ENCODE data around the gene UBXN11. TPM values are rescaled to one million over a fixed set of nuclear protein-coding genes. Genes with fewer than 3 reads are reported as not detected.
"Not testable (repeated sequence)": the region's sequence is repeated elsewhere in the genome, so short reads cannot be mapped to it uniquely, and the experiment has no call there.

UBXN11 gene
- total and polyA plus RNA-seq, 9 donors = 4.2 to 13.9 (median 10.2) TPM

GRCh38 chr1:26337625-26338024 lies 31.2 kb upstream of the UBXN11 start:
- H3K27ac ChIP-seq (ENCODE audit: low read length) = no peak overlapping the region
- no peaks in the 10 kb centered on the region for H3K9me3 ChIP-seq (replicated peaks; ENCODE audit: control insufficient read depth, low read depth, low read length)
- 43% methylated on average over 3 of the region's 4 CpGs for WGBS (ENCODE audit: insufficient coverage)
- H3K4me3 ChIP-seq (ENCODE audit: low read length) = no peak overlapping the region
- peaks cover 41% of the 10 kb centered on the region for H3K27me3 ChIP-seq (ENCODE audit: control insufficient read depth, insufficient read depth, low read length)
- H3K36me3 ChIP-seq (ENCODE audit: control insufficient read depth, insufficient read depth, low read length) = no peaks in the 10 kb centered on the region
- DNase-seq = no peak
- H3K4me1 ChIP-seq (ENCODE audit: control insufficient read depth, insufficient read depth, low read length) = peaks cover 11% of the 10 kb centered on the region

GRCh38 chr1:26337206-26337535 lies 30.7 kb upstream of the UBXN11 start:
- Histone ChIP-seq H3K9me3 (replicated peaks; ENCODE audit: control insufficient read depth, low read depth, low read length) (no peaks in the 10 kb centered on the region), H3K36me3 (ENCODE audit: control insufficient read depth, insufficient read depth, low read length) (no peaks in the 10 kb centered on the region), H3K4me1 (ENCODE audit: control insufficient read depth, insufficient read depth, low read length) (peaks cover 11% of the 10 kb centered on the region), H3K27ac (ENCODE audit: low read length) (no peak overlapping the region), H3K4me3 (ENCODE audit: low read length) (no peak overlapping the region), H3K27me3 (ENCODE audit: control insufficient read depth, insufficient read depth, low read length) (peaks cover 41% of the 10 kb centered on the region)
- no peak for DNase-seq
- WGBS (ENCODE audit: insufficient coverage) = no CpG with 5 or more reads among the region's 7 CpGs

GRCh38 chr1:26336477-26337205 lies 30.2 kb upstream of the UBXN11 start:
- H3K27ac ChIP-seq (ENCODE audit: low read length) = no peak overlapping the region
- WGBS (ENCODE audit: insufficient coverage) = 7% methylated on average over 51 of the region's 52 CpGs
- H3K4me3 ChIP-seq (ENCODE audit: low read length) = peak overlapping the region; percentile 33

GRCh38 chr1:26335774-26336476 lies 29.5 kb upstream of the UBXN11 start:
- H3K9me3 ChIP-seq (replicated peaks; ENCODE audit: control insufficient read depth, low read depth, low read length) = no peaks in the 10 kb centered on the region
- WGBS (ENCODE audit: insufficient coverage) = under 1% methylated on average over 29 of the region's 41 CpGs
- DNase-seq = no peak
- H3K4me3 ChIP-seq (ENCODE audit: low read length) = peak overlapping the region; percentile 33
- no peaks in the 10 kb centered on the region for H3K36me3 ChIP-seq (ENCODE audit: control insufficient read depth, insufficient read depth, low read length)
- H3K27me3 ChIP-seq (ENCODE audit: control insufficient read depth, insufficient read depth, low read length) = peaks cover 39% of the 10 kb centered on the region
- no peak overlapping the region for H3K27ac ChIP-seq (ENCODE audit: low read length)
- peaks cover 11% of the 10 kb centered on the region for H3K4me1 ChIP-seq (ENCODE audit: control insufficient read depth, insufficient read depth, low read length)

More at GRCh38 chr1:26336477-26337205, 30.2 kb upstream of the UBXN11 start:
- Histone ChIP-seq H3K27me3 (ENCODE audit: control insufficient read depth, insufficient read depth, low read length) (peaks cover 39% of the 10 kb centered on the region), H3K4me1 (ENCODE audit: control insufficient read depth, insufficient read depth, low read length) (peaks cover 11% of the 10 kb centered on the region), H3K9me3 (replicated peaks; ENCODE audit: control insufficient read depth, low read depth, low read length) (no peaks in the 10 kb centered on the region), H3K36me3 (ENCODE audit: control insufficient read depth, insufficient read depth, low read length) (no peaks in the 10 kb centered on the region)
- peak; percentile 22 for DNase-seq

- H3K27ac ChIP-seq (ENCODE audit: low read length); DNase-seq; H3K4me1 ChIP-seq (ENCODE audit: control insufficient read depth, insufficient read depth, low read length); H3K9me3 ChIP-seq (replicated peaks; ENCODE audit: control insufficient read depth, low read depth, low read length); H3K36me3 ChIP-seq (ENCODE audit: control insufficient read depth, insufficient read depth, low read length); H3K4me3 ChIP-seq (ENCODE audit: low read length): not testable (repeated sequence)
- WGBS (ENCODE audit: insufficient coverage) = no CpG with 5 or more reads among the region's 8 CpGs
- H3K27me3 ChIP-seq (ENCODE audit: control insufficient read depth, insufficient read depth, low read length) = peaks cover 37% of the 10 kb centered on the region
Measured at GRCh38 chr1:26333312-26333711, 26.9 kb upstream of the UBXN11 start.

GRCh38 chr1:26330276-26330675 lies 23.8 kb upstream of the UBXN11 start:
- Histone ChIP-seq H3K4me3 (ENCODE audit: low read length) (no peak overlapping the region), H3K9me3 (replicated peaks; ENCODE audit: control insufficient read depth, low read depth, low read length) (no peaks in the 10 kb centered on the region), H3K36me3 (ENCODE audit: control insufficient read depth, insufficient read depth, low read length) (no peaks in the 10 kb centered on the region), H3K27ac (ENCODE audit: low read length) (no peak overlapping the region), H3K27me3 (ENCODE audit: control insufficient read depth, insufficient read depth, low read length) (peaks cover 11% of the 10 kb centered on the region), H3K4me1 (ENCODE audit: control insufficient read depth, insufficient read depth, low read length) (no peaks in the 10 kb centered on the region)
- 81% methylated on average over 5 of the region's 5 CpGs for WGBS (ENCODE audit: insufficient coverage)
- DNase-seq = no peak

GRCh38 chr1:26329380-26329779 lies 22.9 kb upstream of the UBXN11 start:
- not testable (repeated sequence) for H3K9me3 ChIP-seq (replicated peaks; ENCODE audit: control insufficient read depth, low read depth, low read length); H3K27me3 ChIP-seq (ENCODE audit: control insufficient read depth, insufficient read depth, low read length); H3K4me1 ChIP-seq (ENCODE audit: control insufficient read depth, insufficient read depth, low read length); H3K36me3 ChIP-seq (ENCODE audit: control insufficient read depth, insufficient read depth, low read length); DNase-seq; H3K4me3 ChIP-seq (ENCODE audit: low read length); H3K27ac ChIP-seq (ENCODE audit: low read length)
- 80% methylated on average over 2 of the region's 4 CpGs for WGBS (ENCODE audit: insufficient coverage)

- DNase-seq = no peak
- no peak overlapping the region for H3K27ac ChIP-seq (ENCODE audit: low read length)
- H3K4me1 ChIP-seq (ENCODE audit: control insufficient read depth, insufficient read depth, low read length) = no peaks in the 10 kb centered on the region
- no peaks in the 10 kb centered on the region for H3K36me3 ChIP-seq (ENCODE audit: control insufficient read depth, insufficient read depth, low read length)
- H3K9me3 ChIP-seq (replicated peaks; ENCODE audit: control insufficient read depth, low read depth, low read length) = no peaks in the 10 kb centered on the region
- WGBS (ENCODE audit: insufficient coverage) = 88% methylated on average over 1 of the region's 8 CpGs
- peaks cover 2% of the 10 kb centered on the region for H3K27me3 ChIP-seq (ENCODE audit: control insufficient read depth, insufficient read depth, low read length)
- H3K4me3 ChIP-seq (ENCODE audit: low read length) = no peak overlapping the region
Measured at GRCh38 chr1:26328597-26328996, 22.2 kb upstream of the UBXN11 start.

GRCh38 chr1:26327956-26328362 lies 21.5 kb upstream of the UBXN11 start:
- no peak for DNase-seq
- H3K4me3 ChIP-seq (ENCODE audit: low read length) = no peak overlapping the region
- H3K27me3 ChIP-seq (ENCODE audit: control insufficient read depth, insufficient read depth, low read length) = peaks cover 2% of the 10 kb centered on the region
- no peaks in the 10 kb centered on the region for H3K4me1 ChIP-seq (ENCODE audit: control insufficient read depth, insufficient read depth, low read length)
- H3K27ac ChIP-seq (ENCODE audit: low read length) = no peak overlapping the region
- no peaks in the 10 kb centered on the region for H3K9me3 ChIP-seq (replicated peaks; ENCODE audit: control insufficient read depth, low read depth, low read length)
- H3K36me3 ChIP-seq (ENCODE audit: control insufficient read depth, insufficient read depth, low read length) = no peaks in the 10 kb centered on the region
- WGBS (ENCODE audit: insufficient coverage) = 67% methylated on average over 3 of the region's 8 CpGs

- Histone ChIP-seq H3K4me3 (ENCODE audit: low read length) (no peak overlapping the region), H3K36me3 (ENCODE audit: control insufficient read depth, insufficient read depth, low read length) (no peaks in the 10 kb centered on the region), H3K4me1 (ENCODE audit: control insufficient read depth, insufficient read depth, low read length) (peaks cover 4% of the 10 kb centered on the region), H3K27me3 (ENCODE audit: control insufficient read depth, insufficient read depth, low read length) (no peaks in the 10 kb centered on the region), H3K9me3 (replicated peaks; ENCODE audit: control insufficient read depth, low read depth, low read length) (no peaks in the 10 kb centered on the region), H3K27ac (ENCODE audit: low read length) (no peak overlapping the region)
- no peak for DNase-seq
- no CpG with 5 or more reads among the region's 3 CpGs for WGBS (ENCODE audit: insufficient coverage)
Measured at GRCh38 chr1:26324550-26324949, 18.1 kb upstream of the UBXN11 start.
